H1 (cell line): ENCODE data around the gene HMCES. TPM values are rescaled to one million over a fixed set of nuclear protein-coding genes. Genes with fewer than 3 reads are reported as not detected.

Source experiments
- BACH1 ChIP-seq: IDR thresholded peaks from 2 replicates; pipeline ENCODE4 v1.6.1; 2012; ENCODE audit warnings: low read length, improper control_type of control experiment
- CREB1 ChIP-seq: IDR thresholded peaks from 2 replicates; pipeline ENCODE4 v1.6.1; 2012; ENCODE audit warnings: inconsistent platforms
- GTF2F1 ChIP-seq: IDR thresholded peaks from 2 replicates; pipeline ENCODE4 v1.6.1; 2012; ENCODE audit warnings: low read depth, low read length, improper control_type of control experiment, borderline replicate concordance
- NRF1 ChIP-seq: IDR thresholded peaks from 2 replicates; pipeline ENCODE4 v1.6.1; 2011; ENCODE audit warnings: mild to moderate bottlenecking, low read depth, low read length, improper control_type of control experiment
- SP2 ChIP-seq: IDR thresholded peaks from 2 replicates; pipeline ENCODE4 v1.6.1; 2012; ENCODE audit warnings: mild to moderate bottlenecking, low read length, inconsistent platforms
- polyA plus RNA-seq, 7 experiments: library from polyadenylated mRNA; depleted of rRNA in 3 of 7; stranded (reverse) in 5 of 7; unstranded in 2 of 7; fragments of >200 nt in 5 of 7; fragments of 200-250 nt in 2 of 7; gene quantifications; 1 replicate in 5 of 7; 2 replicates in 1 of 7; 4 replicates in 1 of 7; pipeline versions ENCODE4 v1.2.1 to v1.2.3, GENCODE V29; 2011 to 2013; ENCODE audit warnings: missing spikeins in 2 of 7, mixed read lengths in 2 of 7
- total RNA-seq: library from RNA; stranded (reverse); fragmentation: NEBNext Ultra II Directional; extraction: Animal tissue kit (Norgen Biotek cat#: 25700); gene quantifications from 2 replicates; pipeline ENCODE4 v1.2.1, GENCODE V29; 2021
- TF ChIP-seq, protein P1 (sequence below), 3 experiments: IDR thresholded peaks; 1 replicate in 2 of 3; 2 replicates in 1 of 3; pipeline versions ENCODE4 v1.5.1 to v1.6.1; 2011; ENCODE audit warnings: low read length in 3 of 3, mild to moderate bottlenecking in 3 of 3, inconsistent platforms in 2 of 3, low read depth in 1 of 3, moderate library complexity in 1 of 3; ENCODE audit not compliant: insufficient read depth in 1 of 3; ENCODE audit errors: control extremely low read depth in 1 of 3

The HMCES gene
- total and polyA plus RNA-seq, 2 of the 8 experiments (the other 6 are each of a cell fraction or from before 2014, with no cell fraction given): 27.6 to 49.5 TPM

DNA sequence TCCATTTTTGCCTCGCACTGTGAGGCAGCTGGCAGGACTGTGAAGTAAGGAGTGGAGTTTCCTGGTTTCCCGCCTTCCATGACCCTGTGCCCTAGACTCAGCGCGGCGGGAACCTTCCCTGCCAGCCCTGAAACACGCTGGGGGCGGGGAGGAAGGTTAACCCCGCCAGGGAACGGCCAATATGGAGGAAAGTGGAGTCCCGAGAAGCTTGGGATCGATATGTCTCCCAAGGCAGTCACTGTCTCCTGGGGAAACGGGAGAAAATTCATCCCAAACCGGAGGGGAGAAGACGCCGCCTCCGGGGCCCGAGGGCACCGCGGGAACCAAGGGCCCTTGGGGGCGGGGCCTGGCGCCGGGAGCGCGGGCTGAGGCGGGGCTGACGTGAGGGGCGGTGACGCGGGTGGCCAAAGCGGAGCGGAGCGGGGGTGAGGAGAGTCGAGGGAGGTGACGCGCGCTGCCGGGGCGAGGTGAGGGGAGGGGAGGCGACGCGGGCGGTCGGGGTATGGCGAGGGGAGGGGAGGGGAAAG lies at the start of gene HMCES (continued):
- TF ChIP-seq, protein P1, sequence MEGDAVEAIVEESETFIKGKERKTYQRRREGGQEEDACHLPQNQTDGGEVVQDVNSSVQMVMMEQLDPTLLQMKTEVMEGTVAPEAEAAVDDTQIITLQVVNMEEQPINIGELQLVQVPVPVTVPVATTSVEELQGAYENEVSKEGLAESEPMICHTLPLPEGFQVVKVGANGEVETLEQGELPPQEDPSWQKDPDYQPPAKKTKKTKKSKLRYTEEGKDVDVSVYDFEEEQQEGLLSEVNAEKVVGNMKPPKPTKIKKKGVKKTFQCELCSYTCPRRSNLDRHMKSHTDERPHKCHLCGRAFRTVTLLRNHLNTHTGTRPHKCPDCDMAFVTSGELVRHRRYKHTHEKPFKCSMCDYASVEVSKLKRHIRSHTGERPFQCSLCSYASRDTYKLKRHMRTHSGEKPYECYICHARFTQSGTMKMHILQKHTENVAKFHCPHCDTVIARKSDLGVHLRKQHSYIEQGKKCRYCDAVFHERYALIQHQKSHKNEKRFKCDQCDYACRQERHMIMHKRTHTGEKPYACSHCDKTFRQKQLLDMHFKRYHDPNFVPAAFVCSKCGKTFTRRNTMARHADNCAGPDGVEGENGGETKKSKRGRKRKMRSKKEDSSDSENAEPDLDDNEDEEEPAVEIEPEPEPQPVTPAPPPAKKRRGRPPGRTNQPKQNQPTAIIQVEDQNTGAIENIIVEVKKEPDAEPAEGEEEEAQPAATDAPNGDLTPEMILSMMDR (IDR thresholded peaks at IDR 0.05; ENCODE audit: control extremely low read depth in 1 of 3, insufficient read depth in 1 of 3, low read depth in 1 of 3, low read length in 3 of 3): 0 out of 4 replicates have a peak, but pooled peaks of 1 of the 3 experiments have one; percentile 1
- TF ChIP-seq CREB1: peak; percentile 85
- TF ChIP-seq BACH1: no peak
- TF ChIP-seq SP2: no peak
- peak; percentile 71; the same call in 1 of the 2 replicates for TF ChIP-seq GTF2F1
- TF ChIP-seq NRF1: no peak
